Measurements from ENCODE around the gene RAB43.
"Not testable (repeated sequence)": the region's sequence is repeated elsewhere in the genome, so short reads cannot be mapped to it uniquely, and the experiment has no call there.

The RAB43 gene

GRCh38 chr3:129068291-129068886, 53.2 kb downstream of the RAB43 start:
- Histone ChIP-seq H3F3A (ENCODE audit: low read depth) (no peaks in the 10 kb centered on the region), H3K27me3 (ENCODE audit: insufficient read depth, low read length, poor library complexity, severe bottlenecking) (no peaks in the 10 kb centered on the region), H3K9ac (ENCODE audit: low read depth, low read length, poor library complexity, severe bottlenecking) (no peak overlapping the region), H3K4me2 (ENCODE audit: low read depth, low read length, poor library complexity, severe bottlenecking) (no peak overlapping the region), H3K9me2 (replicated peaks; ENCODE audit: low read depth, low read length) (no peaks in the 10 kb centered on the region), H3K9me3 (ENCODE audit: insufficient read depth, low read depth, low read length) (no peaks in the 10 kb centered on the region), H4K20me1 (ENCODE audit: insufficient read depth, low read length, poor library complexity, severe bottlenecking) (no peaks in the 10 kb centered on the region), H3K36me3 (ENCODE audit: insufficient read depth, low read length) (no peaks in the 10 kb centered on the region), H2AFZ (ENCODE audit: low read length) (no peak overlapping the region), H3K79me2 (ENCODE audit: insufficient read depth, low read length) (no peaks in the 10 kb centered on the region), H3K4me1 (ENCODE audit: insufficient read depth, low read length, poor library complexity, severe bottlenecking) (peaks cover 9% of the 10 kb centered on the region), H3K4me3 (ENCODE audit: low read length, poor library complexity, severe bottlenecking) (no peak overlapping the region)
- TF ChIP-seq CTCF (conservative IDR thresholded peaks at IDR 0.05; ENCODE audit: low read length) (no peak), EZH2phosphoT487 (IDR thresholded peaks at IDR 0.05; ENCODE audit: borderline replicate concordance) (no peak)

- not testable (repeated sequence) for H3K9me2 ChIP-seq (replicated peaks; ENCODE audit: low read depth, low read length); H3K4me3 ChIP-seq (ENCODE audit: low read length, poor library complexity, severe bottlenecking); H3K9me3 ChIP-seq (ENCODE audit: insufficient read depth, low read depth, low read length); H3K27me3 ChIP-seq (ENCODE audit: insufficient read depth, low read length, poor library complexity, severe bottlenecking); H4K20me1 ChIP-seq (ENCODE audit: insufficient read depth, low read length, poor library complexity, severe bottlenecking); H3K79me2 ChIP-seq (ENCODE audit: insufficient read depth, low read length); H3K9ac ChIP-seq (ENCODE audit: low read depth, low read length, poor library complexity, severe bottlenecking); H3K36me3 ChIP-seq (ENCODE audit: insufficient read depth, low read length); H2AFZ ChIP-seq (ENCODE audit: low read length); H3K4me1 ChIP-seq (ENCODE audit: insufficient read depth, low read length, poor library complexity, severe bottlenecking); H3F3A ChIP-seq (ENCODE audit: low read depth); H3K4me2 ChIP-seq (ENCODE audit: low read depth, low read length, poor library complexity, severe bottlenecking)
These were observed 53.9 kb downstream of the RAB43 start for GRCh38 chr3:129067719-129068118.

- H3K27me3 ChIP-seq (ENCODE audit: insufficient read depth, low read length, poor library complexity, severe bottlenecking) = no peaks in the 10 kb centered on the region
- TF ChIP-seq CTCF (conservative IDR thresholded peaks at IDR 0.05; ENCODE audit: low read length) (no peak), EZH2phosphoT487 (IDR thresholded peaks at IDR 0.05; ENCODE audit: borderline replicate concordance) (no peak)
- H3K4me3 ChIP-seq (ENCODE audit: low read length, poor library complexity, severe bottlenecking) = no peak overlapping the region
- no peaks in the 10 kb centered on the region for H3F3A ChIP-seq (ENCODE audit: low read depth)
- H2AFZ ChIP-seq (ENCODE audit: low read length) = no peak overlapping the region
- H3K4me1 ChIP-seq (ENCODE audit: insufficient read depth, low read length, poor library complexity, severe bottlenecking) = peaks cover 9% of the 10 kb centered on the region
- no peaks in the 10 kb centered on the region for H3K9me3 ChIP-seq (ENCODE audit: insufficient read depth, low read depth, low read length)
- no peaks in the 10 kb centered on the region for H3K79me2 ChIP-seq (ENCODE audit: insufficient read depth, low read length)
- H3K9me2 ChIP-seq (replicated peaks; ENCODE audit: low read depth, low read length) = no peaks in the 10 kb centered on the region
- no peak overlapping the region for H3K9ac ChIP-seq (ENCODE audit: low read depth, low read length, poor library complexity, severe bottlenecking)
- no peaks in the 10 kb centered on the region for H4K20me1 ChIP-seq (ENCODE audit: insufficient read depth, low read length, poor library complexity, severe bottlenecking)
- no peak overlapping the region for H3K4me2 ChIP-seq (ENCODE audit: low read depth, low read length, poor library complexity, severe bottlenecking)
- no peaks in the 10 kb centered on the region for H3K36me3 ChIP-seq (ENCODE audit: insufficient read depth, low read length)
These were observed 55.9 kb downstream of the RAB43 start for GRCh38 chr3:129065720-129066073.

GRCh38 chr3:129065016-129065719, 56.4 kb downstream of the RAB43 start:
- Histone ChIP-seq H3K9me2 (replicated peaks; ENCODE audit: low read depth, low read length) (no peaks in the 10 kb centered on the region), H3K79me2 (ENCODE audit: insufficient read depth, low read length) (no peaks in the 10 kb centered on the region), H3K9ac (ENCODE audit: low read depth, low read length, poor library complexity, severe bottlenecking) (no peak overlapping the region), H2AFZ (ENCODE audit: low read length) (no peak overlapping the region), H3K4me2 (ENCODE audit: low read depth, low read length, poor library complexity, severe bottlenecking) (no peak overlapping the region), H3K27me3 (ENCODE audit: insufficient read depth, low read length, poor library complexity, severe bottlenecking) (no peaks in the 10 kb centered on the region), H4K20me1 (ENCODE audit: insufficient read depth, low read length, poor library complexity, severe bottlenecking) (no peaks in the 10 kb centered on the region), H3K36me3 (ENCODE audit: insufficient read depth, low read length) (no peaks in the 10 kb centered on the region), H3K9me3 (ENCODE audit: insufficient read depth, low read depth, low read length) (no peaks in the 10 kb centered on the region), H3F3A (ENCODE audit: low read depth) (no peaks in the 10 kb centered on the region), H3K4me3 (ENCODE audit: low read length, poor library complexity, severe bottlenecking) (no peak overlapping the region), H3K4me1 (ENCODE audit: insufficient read depth, low read length, poor library complexity, severe bottlenecking) (peaks cover 5% of the 10 kb centered on the region)
- TF ChIP-seq EZH2phosphoT487 (IDR thresholded peaks at IDR 0.05; ENCODE audit: borderline replicate concordance) = no peak
- no peak for TF ChIP-seq CTCF (conservative IDR thresholded peaks at IDR 0.05; ENCODE audit: low read length)

Data from Loucy (cell line).